Activated T-helper 1 cell treated with anti-CD3 and anti-CD28 coated beads, Interleukin-12 subunit alpha, Interleukin-12 subunit beta, Interleukin-2, Interleukin-4 antibody, amounts not matched to agents 30 ng/mL and 10 ng/mL and 1 ng/mL, durations not matched to agents 14 hours and 24 hours and 36 hours (primary cell): ENCODE results near the gene NOC3L. TPM values are rescaled to one million over a fixed set of nuclear protein-coding genes. Genes with fewer than 3 reads are reported as not detected.

ENCODE experiments used
- DNase-seq: peaks from one replicate; pipeline ENCODE4 v3.0.0; 2021; ENCODE audit warnings: low spot score
- H3K27ac Mint-ChIP-seq: one replicate; pipeline ENCODE4 v1.8.0; 2021; ENCODE audit warnings: mild to moderate bottlenecking, mixed read lengths
- H3K27me3 Mint-ChIP-seq: one replicate; pipeline ENCODE4 v1.8.0; 2022; ENCODE audit warnings: mild to moderate bottlenecking, moderate library complexity, mixed read lengths; ENCODE audit not compliant: insufficient read depth
- H3K36me3 Mint-ChIP-seq: one replicate; pipeline ENCODE4 v1.8.0; 2021; ENCODE audit warnings: low read depth, mixed read lengths
- H3K4me1 Mint-ChIP-seq: one replicate; pipeline ENCODE4 v1.8.0; 2021; ENCODE audit warnings: low read depth, mixed read lengths
- H3K4me3 Mint-ChIP-seq: one replicate; pipeline ENCODE4 v1.8.0; 2021; ENCODE audit warnings: mild to moderate bottlenecking, moderate library complexity, mixed read lengths
- H3K9me3 Mint-ChIP-seq: one replicate; pipeline ENCODE4 v1.8.0; 2021; ENCODE audit warnings: mixed read lengths
- intact Hi-C: fragments of 100-400 bp; cut with micrococcal nuclease; formaldehyde crosslinking; loops from one replicate; pipeline ENCODE4 v1.15.1; 2024
- total RNA-seq: library from RNA; stranded (reverse); gene quantifications from 2 replicates; pipeline ENCODE4 v1.2.3, GENCODE V29; 2022

NOC3L gene
- total RNA-seq, 1 donor from 2014 or later = 47.8 TPM

DNA sequence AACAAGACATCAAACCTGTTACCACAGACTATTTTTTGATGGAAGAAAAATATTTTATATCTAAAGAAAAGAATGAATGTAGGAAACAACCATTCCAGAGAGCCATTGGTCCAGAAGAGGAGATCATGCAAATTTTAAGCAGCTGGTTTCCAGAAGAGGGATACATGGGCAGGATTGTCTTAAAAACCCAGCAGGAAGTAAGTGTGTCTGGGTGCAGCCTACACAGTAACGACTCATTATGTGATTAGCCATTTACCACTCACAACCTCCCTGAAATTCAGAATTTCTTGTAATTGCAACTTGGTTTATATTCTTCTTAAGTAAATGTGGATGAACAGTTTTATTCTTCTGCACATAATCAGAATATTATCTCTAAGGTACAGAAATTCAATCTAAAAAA, 46.2 kb downstream of the NOC3L start:
- intact Hi-C loops = loop anchor here (1.0 kb wide), 1 partner anchor 36 kb away; no protein-coding TSS in a partner anchor
- Mint-ChIP-seq H3K4me3 (no peak overlapping the region), H3K27ac (no peak overlapping the region), H3K36me3 (no peaks in the 10 kb centered on the region), H3K4me1 (no peaks in the 10 kb centered on the region), H3K27me3 (peaks cover 2% of the 10 kb centered on the region), H3K9me3 (no peaks in the 10 kb centered on the region)
- DNase-seq = no peak

DNA sequence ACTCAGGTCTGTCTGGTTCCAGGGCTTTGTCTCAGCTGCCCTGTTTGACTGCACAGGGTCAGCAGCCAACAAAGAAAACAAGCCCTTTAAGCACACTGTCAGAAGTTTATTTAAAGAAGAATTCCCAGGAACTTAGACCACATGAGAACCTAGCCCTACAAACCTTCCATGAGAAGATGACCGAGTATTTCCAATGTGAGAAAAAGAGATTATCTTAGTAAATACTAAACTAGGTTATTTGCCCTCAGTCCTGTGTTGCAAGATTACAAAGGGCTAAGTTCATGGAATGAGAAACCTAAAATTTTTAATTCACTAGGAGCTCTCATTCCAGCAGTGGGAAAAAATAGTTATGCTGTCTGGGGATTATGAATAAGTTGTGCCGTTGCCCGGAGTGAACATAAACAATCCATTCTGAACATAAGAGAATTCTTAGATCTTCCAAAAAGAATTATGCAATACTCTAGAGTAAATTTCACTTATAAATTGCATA, 46.7 kb downstream of the NOC3L start:
- intact Hi-C loops = loop anchor here (1.0 kb wide), 1 partner anchor 36 kb away; no protein-coding TSS in a partner anchor
- no peak overlapping the region for H3K27ac Mint-ChIP-seq
- no peaks in the 10 kb centered on the region for H3K9me3 Mint-ChIP-seq
- H3K4me1 Mint-ChIP-seq = no peaks in the 10 kb centered on the region
- H3K27me3 Mint-ChIP-seq = peaks cover 2% of the 10 kb centered on the region
- no peaks in the 10 kb centered on the region for H3K36me3 Mint-ChIP-seq
- H3K4me3 Mint-ChIP-seq = no peak overlapping the region
- no peak for DNase-seq

DNA sequence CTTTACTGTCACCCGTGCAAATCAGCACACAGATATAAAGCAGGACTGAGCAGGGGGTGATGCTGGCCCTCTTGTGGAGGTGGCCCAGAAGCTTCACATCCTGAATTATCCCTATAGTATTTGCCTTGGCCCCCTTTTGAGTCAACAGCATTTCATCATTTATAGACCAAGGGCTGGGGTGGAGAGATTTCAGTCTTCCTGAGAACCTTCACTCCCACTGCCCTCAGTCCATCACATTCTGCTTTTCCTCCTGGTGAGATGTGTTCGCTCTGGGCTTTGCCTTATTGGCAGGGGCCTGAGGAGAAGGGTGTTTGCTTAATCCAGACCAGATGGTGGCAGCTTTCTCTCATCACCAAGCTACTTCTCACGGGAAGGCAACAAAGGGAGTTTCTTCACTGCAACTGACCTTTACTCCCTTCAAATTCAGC, 47.7 kb downstream of the NOC3L start:
- intact Hi-C loops = no loop called here
- Mint-ChIP-seq H3K4me1 (no peaks in the 10 kb centered on the region), H3K4me3 (no peak overlapping the region), H3K27ac (no peak overlapping the region), H3K27me3 (peaks cover 2% of the 10 kb centered on the region), H3K36me3 (no peaks in the 10 kb centered on the region), H3K9me3 (no peaks in the 10 kb centered on the region)
- DNase-seq = no peak

DNA sequence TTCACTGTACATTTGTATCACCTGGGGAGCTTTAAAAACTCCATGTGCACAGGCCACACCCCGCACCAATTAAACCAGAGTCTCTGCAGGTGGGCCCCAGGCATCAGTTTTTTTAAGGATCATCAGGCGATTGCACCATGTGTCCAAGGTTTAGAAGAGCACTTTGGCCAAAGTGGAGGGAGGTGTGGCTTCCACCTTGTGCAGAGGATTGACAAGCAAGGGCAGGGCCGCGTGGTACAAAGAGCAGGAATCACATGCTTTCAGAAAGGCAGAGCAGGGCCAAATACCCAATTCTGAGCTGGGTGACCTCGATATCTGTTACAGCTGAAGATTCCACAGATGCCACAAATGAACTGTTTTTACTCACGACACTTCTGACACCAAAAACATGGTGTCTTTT, 52.4 kb downstream of the NOC3L start:
- no peak for DNase-seq
- intact Hi-C loops = no loop called here
- H3K4me1 Mint-ChIP-seq = no peaks in the 10 kb centered on the region
- H3K36me3 Mint-ChIP-seq = no peaks in the 10 kb centered on the region
- no peak overlapping the region for H3K4me3 Mint-ChIP-seq
- peaks cover 24% of the 10 kb centered on the region for H3K27me3 Mint-ChIP-seq
- H3K9me3 Mint-ChIP-seq = no peaks in the 10 kb centered on the region
- no peak overlapping the region for H3K27ac Mint-ChIP-seq

DNA sequence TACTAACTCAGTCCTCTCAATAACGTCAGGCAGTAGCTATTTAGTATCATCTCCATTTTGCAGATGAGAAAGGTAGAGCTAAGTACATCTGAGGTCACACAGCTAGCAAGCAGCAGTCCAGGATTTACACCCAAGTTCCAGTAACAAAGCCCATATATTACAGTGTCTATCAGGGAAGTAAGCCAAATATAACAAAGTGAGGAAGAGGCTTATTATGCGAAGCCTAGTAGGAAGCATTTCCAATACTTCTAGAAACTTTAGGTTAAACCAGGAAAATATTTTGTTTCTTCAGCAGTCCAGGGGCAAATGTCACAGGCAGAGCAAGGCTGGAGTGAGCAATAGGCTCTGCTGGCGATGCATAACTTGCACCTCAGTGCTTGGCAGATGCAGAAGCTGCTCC, 53.9 kb downstream of the NOC3L start:
- H3K9me3 Mint-ChIP-seq = no peaks in the 10 kb centered on the region
- no peak overlapping the region for H3K4me3 Mint-ChIP-seq
- H3K4me1 Mint-ChIP-seq = no peaks in the 10 kb centered on the region
- H3K36me3 Mint-ChIP-seq = no peaks in the 10 kb centered on the region
- intact Hi-C loops = no loop called here
- H3K27ac Mint-ChIP-seq = no peak overlapping the region
- H3K27me3 Mint-ChIP-seq = peaks cover 26% of the 10 kb centered on the region
- no peak for DNase-seq

DNA sequence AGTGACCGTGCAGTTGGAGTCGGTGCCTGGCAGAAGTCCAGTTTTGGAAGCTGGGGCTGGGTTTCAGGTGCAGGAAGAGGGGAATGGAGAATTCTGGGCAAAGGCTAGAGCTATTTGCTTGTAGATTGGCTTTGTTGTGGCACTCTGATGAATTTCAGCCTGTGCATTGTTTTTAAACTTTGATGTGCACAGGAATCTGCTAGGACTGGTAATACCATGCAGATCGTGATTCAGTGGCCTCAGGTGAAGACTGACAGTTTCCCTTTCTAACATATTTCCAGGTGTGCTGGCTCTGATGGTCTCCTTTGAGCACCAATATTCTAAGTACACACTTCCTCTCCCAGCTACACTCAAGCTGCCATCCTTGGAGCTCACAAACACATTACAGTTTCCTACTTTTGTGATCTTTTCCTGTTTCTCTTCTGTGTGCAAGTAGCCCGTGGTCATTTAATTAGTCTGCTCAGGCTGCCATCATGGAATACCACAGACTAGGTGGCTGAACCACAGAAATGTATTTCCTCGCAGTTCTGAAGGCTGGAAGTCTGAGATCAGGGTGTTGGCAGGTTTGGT, 55.6 kb downstream of the NOC3L start:
- H3K27me3 Mint-ChIP-seq = peaks cover 33% of the 10 kb centered on the region
- no peaks in the 10 kb centered on the region for H3K4me1 Mint-ChIP-seq

DNA sequence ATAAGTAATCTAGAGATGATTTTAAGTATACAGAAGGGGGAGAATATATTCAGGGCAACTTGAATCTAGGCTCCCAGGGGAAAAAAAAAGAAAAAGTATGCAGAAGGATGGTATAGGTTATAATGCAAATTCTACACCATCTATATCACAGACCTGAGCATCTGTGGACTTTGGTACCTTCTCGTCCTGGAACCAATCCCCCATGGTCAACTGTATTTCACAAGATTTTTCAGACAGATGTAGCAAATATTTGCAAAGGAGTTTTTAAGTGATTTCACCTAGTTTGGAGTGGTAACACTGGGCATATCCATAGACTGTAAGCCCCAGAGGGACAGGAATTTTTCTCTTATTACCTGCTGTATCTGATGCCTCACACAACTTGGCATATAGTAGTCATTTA, 58.8 kb downstream of the NOC3L start:
- intact Hi-C loops = no loop called here

More for the DNA sequence above, 55.6 kb downstream of the NOC3L start:
- Mint-ChIP-seq H3K4me3 (no peak overlapping the region), H3K9me3 (no peaks in the 10 kb centered on the region), H3K27ac (no peak overlapping the region), H3K36me3 (no peaks in the 10 kb centered on the region)
- intact Hi-C loops = no loop called here
- DNase-seq = no peak

DNA sequence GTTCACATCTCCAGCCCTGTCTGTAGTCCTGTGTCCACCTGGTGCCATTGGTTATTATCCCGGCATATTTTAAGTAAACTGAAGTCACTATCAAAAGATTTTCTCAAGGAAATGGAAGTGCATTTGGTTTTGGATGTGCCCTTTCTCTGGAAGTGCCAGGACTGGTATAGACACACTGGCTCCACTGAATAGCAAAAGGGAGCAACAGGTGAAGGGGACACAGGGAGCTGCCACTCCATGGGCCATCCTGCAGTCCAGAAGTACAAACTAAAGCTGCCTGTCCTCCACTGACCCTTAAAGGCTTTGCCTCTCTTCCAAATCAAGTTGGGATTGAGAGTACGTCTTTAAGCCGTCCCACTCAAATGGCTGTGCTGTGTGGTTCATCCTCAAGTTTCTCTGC, 62.7 kb downstream of the NOC3L start:
- Mint-ChIP-seq H3K9me3 (no peaks in the 10 kb centered on the region), H3K4me3 (no peak overlapping the region), H3K27me3 (peaks cover 44% of the 10 kb centered on the region), H3K4me1 (peaks cover 12% of the 10 kb centered on the region), H3K36me3 (no peaks in the 10 kb centered on the region), H3K27ac (no peak overlapping the region)
- DNase-seq = no peak
- intact Hi-C loops = no loop called here

More for the DNA sequence above, 58.8 kb downstream of the NOC3L start:
- Mint-ChIP-seq H3K9me3 (no peaks in the 10 kb centered on the region), H3K4me3 (no peak overlapping the region), H3K27ac (no peak overlapping the region), H3K4me1 (peaks cover 11% of the 10 kb centered on the region), H3K36me3 (no peaks in the 10 kb centered on the region), H3K27me3 (peaks cover 50% of the 10 kb centered on the region)
- DNase-seq = no peak

DNA sequence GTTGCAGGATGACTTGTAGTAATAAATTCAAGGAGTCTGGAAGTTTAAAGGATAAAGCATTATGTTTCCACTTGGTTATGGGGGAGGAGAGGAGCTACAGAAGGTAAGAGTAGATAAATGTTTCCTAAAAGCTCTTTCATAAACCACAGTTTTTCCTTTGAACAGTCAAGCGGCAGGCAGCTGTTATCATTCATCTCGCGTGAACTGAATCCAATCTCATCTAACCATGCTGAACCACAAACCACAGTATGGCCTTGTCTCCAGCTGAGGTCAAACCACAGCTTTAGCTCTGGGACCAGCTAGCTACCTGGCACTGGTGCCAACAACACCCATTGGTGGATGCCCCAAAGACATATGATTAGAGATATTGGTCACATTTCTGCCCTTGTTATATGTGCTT, 63.3 kb downstream of the NOC3L start:
- Mint-ChIP-seq H3K27ac (no peak overlapping the region), H3K27me3 (peaks cover 43% of the 10 kb centered on the region)
- intact Hi-C loops = no loop called here

DNA sequence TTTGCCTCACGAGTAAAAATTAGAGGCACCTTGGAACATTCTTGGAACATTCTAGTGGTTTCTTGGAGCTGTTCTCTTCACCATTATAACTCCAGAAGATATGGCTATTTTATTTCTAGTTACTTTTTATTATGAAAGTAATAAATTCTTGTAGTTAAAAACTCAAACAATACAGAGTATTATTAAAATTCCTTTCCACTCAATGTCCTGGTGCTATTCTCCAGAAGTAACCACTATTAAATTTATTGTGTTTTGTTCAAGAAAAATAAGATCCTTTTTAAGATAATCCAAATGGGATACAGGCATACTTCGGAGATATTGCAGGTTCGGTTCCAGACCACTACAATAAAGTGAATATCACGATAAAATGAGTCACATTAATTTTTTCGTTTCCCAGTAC, 68.6 kb downstream of the NOC3L start:
- DNase-seq = no peak
- Mint-ChIP-seq H3K36me3 (no peaks in the 10 kb centered on the region), H3K27me3 (peaks cover 26% of the 10 kb centered on the region), H3K4me1 (peaks cover 3% of the 10 kb centered on the region), H3K9me3 (no peaks in the 10 kb centered on the region), H3K27ac (no peak overlapping the region), H3K4me3 (no peak overlapping the region)
- intact Hi-C loops = no loop called here

More for the DNA sequence above, 63.3 kb downstream of the NOC3L start:
- peaks cover 12% of the 10 kb centered on the region for H3K4me1 Mint-ChIP-seq
- H3K9me3 Mint-ChIP-seq = no peaks in the 10 kb centered on the region
- no peak overlapping the region for H3K4me3 Mint-ChIP-seq
- peak; percentile 5 for DNase-seq
- H3K36me3 Mint-ChIP-seq = no peaks in the 10 kb centered on the region

DNA sequence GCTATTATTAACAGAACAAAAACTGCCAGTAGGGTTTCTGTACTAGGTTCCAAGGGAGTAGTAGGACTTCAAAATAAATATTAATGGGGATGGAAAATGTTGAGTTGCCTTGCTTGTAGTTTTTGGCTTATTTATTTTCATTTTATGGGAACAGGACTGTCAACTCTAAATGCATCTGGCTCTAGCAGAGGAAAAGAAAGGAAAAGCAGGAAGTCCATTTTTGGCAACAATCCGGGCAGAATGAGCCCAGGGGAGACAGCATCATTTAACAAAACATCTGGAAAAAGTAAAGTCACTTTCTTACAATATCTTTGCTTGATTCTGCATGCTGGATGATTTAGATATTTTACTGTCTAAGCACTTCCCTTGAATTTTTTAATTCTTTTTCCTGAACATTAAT, 69.4 kb downstream of the NOC3L start:
- DNase-seq = no peak
- intact Hi-C loops = no loop called here
- Mint-ChIP-seq H3K4me3 (no peak overlapping the region), H3K27me3 (peaks cover 23% of the 10 kb centered on the region), H3K27ac (no peak overlapping the region), H3K36me3 (no peaks in the 10 kb centered on the region), H3K4me1 (no peaks in the 10 kb centered on the region), H3K9me3 (no peaks in the 10 kb centered on the region)

DNA sequence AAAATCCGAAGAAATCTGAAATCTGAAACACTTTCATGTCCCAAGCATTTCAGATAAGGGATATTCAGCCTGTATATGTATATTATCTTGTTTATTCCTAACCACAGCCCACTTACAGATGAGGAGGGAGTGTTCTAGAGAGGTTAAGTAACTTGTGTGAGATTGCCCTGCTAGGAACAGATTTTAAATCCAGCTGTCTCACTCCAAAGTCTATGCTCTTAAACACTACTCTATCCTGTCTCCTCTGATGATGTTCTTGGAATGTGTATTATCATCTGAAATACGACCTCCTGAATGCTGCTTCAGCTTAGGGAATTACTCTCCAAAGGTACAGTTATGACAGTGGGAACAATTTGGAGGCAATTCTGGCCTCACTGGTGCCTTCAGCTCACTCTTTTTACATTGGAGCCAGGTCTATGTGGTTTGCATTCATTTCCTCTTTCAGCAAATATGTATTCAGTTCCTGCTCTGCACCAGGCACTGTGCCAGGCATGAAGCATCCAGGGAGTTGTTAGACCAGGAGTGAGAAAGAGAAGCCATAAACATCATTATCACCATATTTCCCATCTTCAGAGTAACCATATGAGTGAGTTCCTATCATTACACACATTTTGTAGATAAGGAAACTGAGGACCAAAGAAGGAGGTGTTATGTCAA, 70.2 kb downstream of the NOC3L start:
- DNase-seq = no peak
- Mint-ChIP-seq H3K9me3 (no peaks in the 10 kb centered on the region), H3K4me3 (no peak overlapping the region), H3K36me3 (no peaks in the 10 kb centered on the region), H3K27me3 (peaks cover 21% of the 10 kb centered on the region), H3K27ac (no peak overlapping the region), H3K4me1 (no peaks in the 10 kb centered on the region)
- intact Hi-C loops = no loop called here

DNA sequence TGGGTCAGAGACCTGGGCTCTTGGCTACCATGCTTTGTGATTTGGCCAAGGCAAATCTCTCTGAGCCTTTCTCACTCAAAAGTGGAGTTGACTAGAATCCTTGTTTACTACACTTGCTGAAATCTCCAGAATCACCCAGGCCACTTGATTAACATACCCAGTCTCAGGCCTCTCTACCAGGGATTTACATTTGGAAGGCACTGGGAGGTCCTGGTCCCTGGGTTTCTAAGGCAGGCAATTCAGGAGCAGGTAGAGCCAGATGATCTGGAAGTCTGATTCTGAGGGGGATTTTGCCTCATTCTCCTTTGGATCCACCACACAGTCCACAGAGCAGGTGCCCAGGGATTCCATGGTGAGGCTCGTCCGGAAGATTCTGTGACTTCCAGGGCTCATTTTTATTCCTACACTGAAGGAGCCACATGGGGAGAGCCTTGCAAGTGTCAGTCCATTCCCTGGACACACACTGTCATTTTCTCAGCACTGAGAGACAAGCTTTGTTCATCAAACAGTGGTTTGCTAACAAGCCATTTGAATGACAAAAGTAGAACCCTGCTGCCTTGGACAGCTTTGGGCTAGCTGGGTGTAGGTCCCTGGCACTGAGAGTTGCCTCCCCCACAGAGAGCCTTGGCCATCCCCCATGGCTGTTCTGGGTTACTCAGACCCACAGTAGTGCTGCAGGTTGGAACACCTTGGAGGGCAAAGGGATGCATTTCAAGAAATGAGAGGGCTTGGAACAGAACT, 74.2 kb downstream of the NOC3L start:
- no peak overlapping the region for H3K4me3 Mint-ChIP-seq
- H3K27me3 Mint-ChIP-seq = peaks cover 15% of the 10 kb centered on the region
- no peaks in the 10 kb centered on the region for H3K9me3 Mint-ChIP-seq
- H3K36me3 Mint-ChIP-seq = no peaks in the 10 kb centered on the region
- intact Hi-C loops = no loop called here
- no peak overlapping the region for H3K27ac Mint-ChIP-seq
- DNase-seq = no peak
- H3K4me1 Mint-ChIP-seq = no peaks in the 10 kb centered on the region
